ENCODE data around the gene LRRC74B.

DNA sequence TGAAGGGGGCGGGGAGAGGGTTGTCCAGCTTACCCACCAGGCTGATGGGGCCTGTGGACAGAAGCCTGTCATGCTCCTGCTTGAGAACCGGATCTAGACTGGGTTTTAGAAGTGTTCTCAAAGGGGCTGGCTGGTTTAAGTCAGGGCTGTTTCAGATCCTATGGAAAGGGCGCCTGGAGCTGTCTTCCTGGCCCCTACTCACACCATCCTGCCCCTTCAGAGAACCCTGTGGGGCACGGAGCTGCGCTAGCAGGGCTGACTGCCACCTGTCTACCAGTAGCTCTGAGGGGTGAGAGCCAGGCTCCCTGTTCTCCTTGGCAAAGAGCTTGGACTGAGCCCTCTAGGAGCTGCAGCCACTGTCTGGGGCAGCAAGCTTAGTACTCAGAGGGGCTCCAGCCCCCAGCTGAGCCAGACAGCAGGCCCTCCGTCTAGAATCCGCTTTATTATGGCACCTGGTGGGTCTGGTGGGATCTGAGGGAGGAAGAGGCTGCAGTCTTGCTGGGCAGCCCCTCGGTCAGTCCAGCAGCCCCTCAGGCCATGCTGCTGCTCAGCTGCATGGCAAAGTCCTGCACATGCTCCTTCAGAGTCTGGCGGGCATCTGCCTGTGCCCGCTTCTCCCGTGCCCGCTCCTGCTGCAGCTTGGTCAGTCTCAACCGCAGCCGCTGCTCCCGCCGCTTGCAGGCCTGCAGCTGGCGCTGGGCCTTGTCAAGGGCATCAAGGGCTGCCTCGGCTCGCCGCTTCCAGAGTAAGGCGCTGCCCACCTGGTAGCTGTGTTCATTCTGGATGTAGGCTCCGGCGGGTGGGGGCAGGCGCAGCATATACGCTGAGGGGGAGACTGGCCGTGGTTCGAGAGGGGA is 46.2 kb upstream of the LRRC74B start:
- TF ChIP-seq CTCF (IDR thresholded peaks at IDR 0.05; ENCODE audit: insufficient read depth, low read depth, low read length), result no peak
- no peak for TF ChIP-seq EZH2 (IDR thresholded peaks at IDR 0.05; ENCODE audit: insufficient read depth, low read length)
